Measurements from ENCODE around the gene XPO5.

DNA sequence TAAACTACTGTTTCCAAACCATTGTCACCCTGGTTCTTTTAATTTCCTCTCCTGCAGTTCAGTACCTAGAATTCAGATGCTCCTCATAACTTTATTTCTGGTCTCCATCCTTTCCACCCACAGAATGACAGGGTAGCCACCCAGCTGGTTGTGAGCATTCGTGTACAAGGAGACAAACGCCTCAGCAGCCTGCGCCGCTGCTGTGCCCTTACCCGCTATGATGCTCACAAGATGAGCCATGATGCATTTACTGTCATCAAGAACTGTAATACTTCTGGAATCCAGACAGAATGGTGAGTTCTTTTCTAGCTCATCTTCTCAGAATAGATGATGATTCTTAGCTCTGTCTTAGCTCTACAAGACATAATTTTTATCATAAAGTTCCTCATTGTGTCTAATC, 34.6 kb upstream of the XPO5 start:
- no peak for TF ChIP-seq CTCF (optimal IDR thresholded peaks at IDR 0.05 in 1 of 3, IDR thresholded peaks at IDR 0.05 in 1 of 3, conservative IDR thresholded peaks at IDR 0.05 in 1 of 3; ENCODE audit: extremely low read depth in 1 of 3, insufficient read depth in 2 of 3, low read length in 3 of 3)
- no peak for TF ChIP-seq EZH2 (IDR thresholded peaks at IDR 0.05; ENCODE audit: low read length)
